ENCODE results near the gene RNF34.

GRCh38 chr12:121444842-121445202 lies 44.9 kb downstream of the RNF34 start:
- no peak for TF ChIP-seq NRF1 (IDR thresholded peaks at IDR 0.05; ENCODE audit: low read depth, low read length)
- no peak for TF ChIP-seq JUN (IDR thresholded peaks at IDR 0.05; ENCODE audit: low read depth, low read length)
- no peak for TF ChIP-seq POLR2AphosphoS5 (IDR thresholded peaks at IDR 0.05; ENCODE audit: low read depth, low read length)
